Measurements from ENCODE around the gene HNRNPD. TPM values are rescaled to one million over a fixed set of nuclear protein-coding genes. Genes with fewer than 3 reads are reported as not detected.
"Not testable (repeated sequence)": the region's sequence is repeated elsewhere in the genome, so short reads cannot be mapped to it uniquely, and the experiment has no call there.

Gene HNRNPD
- total and polyA plus RNA-seq, 2 donors (not counting 3 experiments of a cell fraction or from before 2014, with no cell fraction given), result 91.3 to 363 TPM

- FAIRE-seq (no peak), DNase-seq (ENCODE audit: low read depth, low spot score) (no peak)
- no peak overlapping the region for H3K9ac ChIP-seq (replicated peaks; ENCODE audit: extremely low read depth, insufficient read depth, low read length)
- no peaks in the 10 kb centered on the region for H3K4me1 ChIP-seq (ENCODE audit: control insufficient read depth, extremely low read depth, insufficient read depth, low read length)
- H3K79me2 ChIP-seq (ENCODE audit: control insufficient read depth, insufficient read depth, low read length), result no peaks in the 10 kb centered on the region
- H3K36me3 ChIP-seq (ENCODE audit: control insufficient read depth in 2 of 2, extremely low read depth in 1 of 2, insufficient read depth in 2 of 2, low read length in 2 of 2), result no peaks in the 10 kb centered on the region
- H3K9me3 ChIP-seq (replicated peaks; ENCODE audit: control insufficient read depth, insufficient read depth, low read length), result no peaks in the 10 kb centered on the region
- no peak overlapping the region for H3K4me3 ChIP-seq (replicated peaks in 1 of 3; ENCODE audit: insufficient read depth in 1 of 3, low read depth in 1 of 3, low read length in 3 of 3)
- dilution Hi-C loops (cut with MboI; ENCODE audit: extremely low pct_ligation_motif_present, low sequenced_read_pairs), result no loop called here
- no peak overlapping the region for H3K4me2 ChIP-seq (ENCODE audit: insufficient read depth, low read length)
- intact Hi-C loops (cut with micrococcal nuclease), result no loop called here
- no peak overlapping the region for H2AFZ ChIP-seq (ENCODE audit: low read depth, low read length)
- no peak for TF ChIP-seq POLR2A (IDR thresholded peaks at IDR 0.05; ENCODE audit: low read depth, low read length)
- TF ChIP-seq, protein P1, sequence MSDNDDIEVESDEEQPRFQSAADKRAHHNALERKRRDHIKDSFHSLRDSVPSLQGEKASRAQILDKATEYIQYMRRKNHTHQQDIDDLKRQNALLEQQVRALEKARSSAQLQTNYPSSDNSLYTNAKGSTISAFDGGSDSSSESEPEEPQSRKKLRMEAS (IDR thresholded peaks at IDR 0.05; ENCODE audit: insufficient read depth, insufficient read length), result no peak
- TF ChIP-seq POLR2AphosphoS5 (IDR thresholded peaks at IDR 0.05; ENCODE audit: insufficient read depth, low read depth, low read length), result no peak
- TF ChIP-seq MYC (IDR thresholded peaks at IDR 0.05; ENCODE audit: low read depth, low read length), result no peak
- TF ChIP-seq EZH2 (IDR thresholded peaks at IDR 0.05; ENCODE audit: borderline replicate concordance, low read depth, low read length, severe bottlenecking), result no peak
- no peak for TF ChIP-seq FOS (IDR thresholded peaks at IDR 0.05; ENCODE audit: borderline replicate concordance, insufficient read depth, low read length)
- TF ChIP-seq GATA2 (IDR thresholded peaks at IDR 0.05; ENCODE audit: insufficient read depth, insufficient read length, low read depth, low read length), result no peak
- TF ChIP-seq JUN (IDR thresholded peaks at IDR 0.05; ENCODE audit: borderline replicate concordance, insufficient read depth, insufficient read length, low read depth), result no peak
- TF ChIP-seq, protein P2, sequence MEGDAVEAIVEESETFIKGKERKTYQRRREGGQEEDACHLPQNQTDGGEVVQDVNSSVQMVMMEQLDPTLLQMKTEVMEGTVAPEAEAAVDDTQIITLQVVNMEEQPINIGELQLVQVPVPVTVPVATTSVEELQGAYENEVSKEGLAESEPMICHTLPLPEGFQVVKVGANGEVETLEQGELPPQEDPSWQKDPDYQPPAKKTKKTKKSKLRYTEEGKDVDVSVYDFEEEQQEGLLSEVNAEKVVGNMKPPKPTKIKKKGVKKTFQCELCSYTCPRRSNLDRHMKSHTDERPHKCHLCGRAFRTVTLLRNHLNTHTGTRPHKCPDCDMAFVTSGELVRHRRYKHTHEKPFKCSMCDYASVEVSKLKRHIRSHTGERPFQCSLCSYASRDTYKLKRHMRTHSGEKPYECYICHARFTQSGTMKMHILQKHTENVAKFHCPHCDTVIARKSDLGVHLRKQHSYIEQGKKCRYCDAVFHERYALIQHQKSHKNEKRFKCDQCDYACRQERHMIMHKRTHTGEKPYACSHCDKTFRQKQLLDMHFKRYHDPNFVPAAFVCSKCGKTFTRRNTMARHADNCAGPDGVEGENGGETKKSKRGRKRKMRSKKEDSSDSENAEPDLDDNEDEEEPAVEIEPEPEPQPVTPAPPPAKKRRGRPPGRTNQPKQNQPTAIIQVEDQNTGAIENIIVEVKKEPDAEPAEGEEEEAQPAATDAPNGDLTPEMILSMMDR (IDR thresholded peaks at IDR 0.05; ENCODE audit: extremely low read depth in 1 of 2, insufficient read depth in 1 of 2, low read depth in 1 of 2, low read length in 2 of 2), result no peak
- no peaks in the 10 kb centered on the region for H4K20me1 ChIP-seq (replicated peaks; ENCODE audit: control insufficient read depth, extremely low read depth, insufficient read depth, low read length)
- H3K9me1 ChIP-seq (replicated peaks; ENCODE audit: control insufficient read depth, extremely low read depth, insufficient read depth, low read length), result no peaks in the 10 kb centered on the region
- H3K27ac ChIP-seq (ENCODE audit: insufficient read depth, low read depth, low read length), result no peak overlapping the region
- ChIA-PET POLR2A (no interaction called here), CTCF (interaction anchor here (0.8 to 1.5 kb wide), 3 partner anchors 9 to 921 kb away, joined by 4 to 5 read pairs (median 4); no protein-coding TSS in a partner anchor)
- no TSS peak for BruUV-seq (replicated peaks)
- no peaks in the 10 kb centered on the region for H3K27me3 ChIP-seq (ENCODE audit: control insufficient read depth in 2 of 2, insufficient read depth in 2 of 2, low read length in 2 of 2)
Observed at GRCh38 chr4:82388405-82388804, 14.6 kb upstream of the HNRNPD start.

GRCh38 chr4:82386312-82386711, 12.5 kb upstream of the HNRNPD start:
- POLR2A ChIA-PET; H3K4me2 ChIP-seq (ENCODE audit: insufficient read depth, low read length); DNase-seq (ENCODE audit: low read depth, low spot score); intact Hi-C loops (cut with micrococcal nuclease); H3K36me3 ChIP-seq (ENCODE audit: control insufficient read depth in 2 of 2, extremely low read depth in 1 of 2, insufficient read depth in 2 of 2, low read length in 2 of 2); H3K9ac ChIP-seq (replicated peaks; ENCODE audit: extremely low read depth, insufficient read depth, low read length); dilution Hi-C loops (cut with MboI; ENCODE audit: extremely low pct_ligation_motif_present, low sequenced_read_pairs); H3K9me1 ChIP-seq (replicated peaks; ENCODE audit: control insufficient read depth, extremely low read depth, insufficient read depth, low read length); BruUV-seq (replicated peaks); H3K4me3 ChIP-seq (replicated peaks in 1 of 3; ENCODE audit: insufficient read depth in 1 of 3, low read depth in 1 of 3, low read length in 3 of 3); H3K79me2 ChIP-seq (ENCODE audit: control insufficient read depth, insufficient read depth, low read length); H2AFZ ChIP-seq (ENCODE audit: low read depth, low read length); H3K9me3 ChIP-seq (replicated peaks; ENCODE audit: control insufficient read depth, insufficient read depth, low read length); H4K20me1 ChIP-seq (replicated peaks; ENCODE audit: control insufficient read depth, extremely low read depth, insufficient read depth, low read length); FAIRE-seq; H3K27ac ChIP-seq (ENCODE audit: insufficient read depth, low read depth, low read length); H3K4me1 ChIP-seq (ENCODE audit: control insufficient read depth, extremely low read depth, insufficient read depth, low read length); H3K27me3 ChIP-seq (ENCODE audit: control insufficient read depth in 2 of 2, insufficient read depth in 2 of 2, low read length in 2 of 2): not testable (repeated sequence)
- CTCF ChIA-PET, result interaction anchor here (0.7 kb wide), 1 partner anchor 42 kb away, joined by 3 read pairs; no protein-coding TSS in a partner anchor

All from endothelial cell of umbilical vein (primary cell).